CD14-positive monocyte (primary cell): ENCODE results near the gene KIF3A. TPM values are rescaled to one million over a fixed set of nuclear protein-coding genes. Genes with fewer than 3 reads are reported as not detected.
A peak's percentile ranks its signal among the peaks of the same experiment; 100 is the strongest.

Experiments used
- DNase-seq, 3 donors: peaks; one replicate each; pipeline ENCODE4 v3.0.0-alpha.2; 2011 to 2022
- H2AFZ ChIP-seq: 2 replicates; pipeline ENCODE4 v1.6.0; 2012; ENCODE audit warnings: mild to moderate bottlenecking, low read depth, low read length, inconsistent platforms; ENCODE audit not compliant: insufficient read depth, poor library complexity, severe bottlenecking
- H3K27ac ChIP-seq, 2 donors: 1 replicate in 1 of 2; 2 replicates in 1 of 2; pipeline ENCODE4 v1.5.1; 2012 to 2013; ENCODE audit warnings: low read length in 2 of 2, control low read depth in 1 of 2, inconsistent platforms in 1 of 2, low read depth in 1 of 2, mild to moderate bottlenecking in 1 of 2
- H3K27me3 ChIP-seq, 2 donors: one replicate each; pipeline versions ENCODE4 v1.6.0 to v1.6.1; 2011 to 2013; ENCODE audit warnings: low read length in 2 of 2; ENCODE audit not compliant: control insufficient read depth in 2 of 2, insufficient read depth in 2 of 2
- H3K36me3 ChIP-seq, 2 donors: replicated peaks in 1 of 2; 1 replicate in 1 of 2; 2 replicates in 1 of 2; pipeline versions ENCODE4 v1.5.1 to v1.6.1; 2012 to 2013; ENCODE audit warnings: low read length in 2 of 2, control low read depth in 1 of 2, inconsistent platforms in 1 of 2, mild to moderate bottlenecking in 1 of 2; ENCODE audit not compliant: insufficient read depth in 2 of 2, control insufficient read depth in 1 of 2
- H3K4me1 ChIP-seq, 2 donors: 1 replicate in 1 of 2; 2 replicates in 1 of 2; pipeline versions ENCODE4 v1.5.1 to v1.6.1; 2012 to 2013; ENCODE audit warnings: low read length in 2 of 2, control low read depth in 1 of 2, inconsistent platforms in 1 of 2, mild to moderate bottlenecking in 1 of 2, moderate library complexity in 1 of 2; ENCODE audit not compliant: insufficient read depth in 2 of 2, control insufficient read depth in 1 of 2
- H3K4me2 ChIP-seq: replicated peaks from 2 replicates; pipeline ENCODE3; 2012; ENCODE audit warnings: low read length, moderate library complexity, mild to moderate bottlenecking; ENCODE audit not compliant: poor library complexity, severe bottlenecking; ENCODE audit errors: extremely low read depth
- H3K4me3 ChIP-seq, 3 experiments: fragments of 200-600 bp in 1 of 3; sonication (generic) in 1 of 3; replicated peaks in 1 of 3; 1 replicate in 2 of 3; 2 replicates in 1 of 3; pipeline ENCODE4 v1.5.1; 2011 to 2013; ENCODE audit warnings: low read length in 3 of 3, mild to moderate bottlenecking in 3 of 3, control low read depth in 2 of 3, low read depth in 2 of 3, inconsistent platforms in 1 of 3, moderate library complexity in 1 of 3
- H3K79me2 ChIP-seq: 2 replicates; pipeline ENCODE4 v1.6.0; 2012; ENCODE audit warnings: mild to moderate bottlenecking, control low read depth, inconsistent platforms, low read length, moderate library complexity; ENCODE audit not compliant: insufficient read depth
- H3K9ac ChIP-seq: 2 replicates; pipeline ENCODE4 v1.6.0; 2017; ENCODE audit warnings: low read length, mild to moderate bottlenecking; ENCODE audit not compliant: insufficient read depth, poor library complexity, severe bottlenecking
- H3K9me3 ChIP-seq, 2 donors: replicated peaks in 1 of 2; 1 replicate in 1 of 2; 2 replicates in 1 of 2; pipeline versions ENCODE4 v1.5.1 to v1.6.1; 2012 to 2013; ENCODE audit warnings: low read length in 2 of 2, control low read depth in 1 of 2; ENCODE audit not compliant: control insufficient read depth in 1 of 2, insufficient read depth in 1 of 2
- H4K20me1 ChIP-seq: 2 replicates; pipeline ENCODE4 v1.6.0; 2012; ENCODE audit warnings: mild to moderate bottlenecking, low read length, control low read depth, moderate library complexity; ENCODE audit not compliant: insufficient read depth
- H3K27ac Mint-ChIP-seq, 7 donors: one replicate each; pipeline ENCODE4 v1.8.0; 2020; ENCODE audit warnings: mild to moderate bottlenecking in 7 of 7, mixed read lengths in 7 of 7, moderate library complexity in 6 of 7, inconsistent platforms in 2 of 7
- H3K27me3 Mint-ChIP-seq, 3 donors: one replicate each; pipeline ENCODE4 v1.8.0; 2021 to 2022; ENCODE audit warnings: low read depth in 3 of 3, mild to moderate bottlenecking in 3 of 3, mixed read lengths in 3 of 3, moderate library complexity in 3 of 3, inconsistent platforms in 1 of 3
- H3K36me3 Mint-ChIP-seq, 2 donors: one replicate each; pipeline ENCODE4 v1.8.0; 2020; ENCODE audit warnings: mixed read lengths in 2 of 2, inconsistent platforms in 1 of 2, mild to moderate bottlenecking in 1 of 2
- H3K4me1 Mint-ChIP-seq: one replicate; pipeline ENCODE4 v1.8.0; 2020; ENCODE audit warnings: mild to moderate bottlenecking, mixed read lengths
- H3K4me3 Mint-ChIP-seq, 2 donors: one replicate each; pipeline ENCODE4 v1.8.0; 2020; ENCODE audit warnings: mild to moderate bottlenecking in 2 of 2, mixed read lengths in 2 of 2, moderate library complexity in 1 of 2
- H3K9me3 Mint-ChIP-seq, 7 donors: one replicate each; pipeline ENCODE4 v1.8.0; 2020 to 2022; ENCODE audit warnings: mixed read lengths in 7 of 7, mild to moderate bottlenecking in 6 of 7, moderate library complexity in 6 of 7, inconsistent platforms in 2 of 7
- CTCF ChIP-seq: fragments of 200-600 bp; IDR thresholded peaks from one replicate; pipeline ENCODE4 v1.8.0; 2022; ENCODE audit warnings: antibody characterized with exemption, mild to moderate bottlenecking
- WGBS: methylation state at CpG from one replicate; pipeline ENCODE4 v1.1.5; 2013; ENCODE audit warnings: missing lambda C conversion rate; ENCODE audit not compliant: insufficient coverage; 5-methylcytosine and 5-hydroxymethylcytosine counted together
- intact Hi-C, 2 donors: fragments of 100-400 bp; cut with micrococcal nuclease; formaldehyde crosslinking; loops; one replicate each; pipeline versions ENCODE4 v1.15.0 to v1.15.1; 2023
- polyA plus RNA-seq, 3 donors: library from polyadenylated mRNA; depleted of rRNA in 1 of 3; unstranded in 2 of 3; stranded (reverse) in 1 of 3; fragments of 300-500 nt in 2 of 3; fragments of >200 nt in 1 of 3; fragmentation: Illumina TruSeq in 2 of 3; gene quantifications; 1 replicate in 2 of 3; 2 replicates in 1 of 3; pipeline ENCODE4 v1.2.3, GENCODE V29; 2012 to 2021

The KIF3A gene
- polyA plus RNA-seq, 3 donors, result 0.68 to 1.3 (median 1.2) TPM

- Mint-ChIP-seq H3K4me3 (peak overlapping the region in 1 of 2 donors; percentile 85), H3K27ac (no peak overlapping the region), H3K36me3 (peaks cover 2 to 4% of the 10 kb centered on the region in 2 donors), H3K4me1 (peaks cover 10% of the 10 kb centered on the region), H3K27me3 (peaks cover 49 to 58% (median 50%) of the 10 kb centered on the region in 3 donors), H3K9me3 (peaks cover 0 to 13% (median 5%) of the 10 kb centered on the region in 7 donors)
- no peaks in the 10 kb centered on the region for H3K79me2 ChIP-seq
- no peaks in the 10 kb centered on the region for H4K20me1 ChIP-seq
- H3K36me3 ChIP-seq, result no peaks in the 10 kb centered on the region
- DNase-seq, result no peak
- peaks cover 0 to 15% of the 10 kb centered on the region in 2 donors for H3K9me3 ChIP-seq
- H3K4me3 ChIP-seq, result no peak overlapping the region
- no peak overlapping the region for H3K27ac ChIP-seq
- peak overlapping the region; percentile 56 for H3K4me2 ChIP-seq
- H3K27me3 ChIP-seq, result peaks cover 27 to 49% of the 10 kb centered on the region in 2 donors
- H3K4me1 ChIP-seq, result peaks cover 7 to 12% of the 10 kb centered on the region in 2 donors
- H2AFZ ChIP-seq, result peak overlapping the region; percentile 53
- 9% methylated on average over 69 of the region's 92 CpGs for WGBS
- TF ChIP-seq CTCF, result no peak
- intact Hi-C loops, result no loop called here
- H3K9ac ChIP-seq, result no peak overlapping the region
Observed at GRCh38 chr5:132655821-132656773, 81.2 kb downstream of the KIF3A start.

GRCh38 chr5:132653716-132654115 is 83.6 kb downstream of the KIF3A start:
- Histone ChIP-seq H3K4me2 (no peak overlapping the region), H3K9me3 (peaks cover 0 to 15% of the 10 kb centered on the region in 2 donors), H3K27me3 (peaks cover 28 to 49% of the 10 kb centered on the region in 2 donors), H3K9ac (no peak overlapping the region), H3K4me1 (peaks cover 7 to 12% of the 10 kb centered on the region in 2 donors), H3K36me3 (no peaks in the 10 kb centered on the region), H3K79me2 (no peaks in the 10 kb centered on the region), H4K20me1 (no peaks in the 10 kb centered on the region), H3K4me3 (no peak overlapping the region), H2AFZ (no peak overlapping the region), H3K27ac (no peak overlapping the region)
- peaks cover 10% of the 10 kb centered on the region for H3K4me1 Mint-ChIP-seq
- H3K4me3 Mint-ChIP-seq, result peak overlapping the region; percentile 25 to 32
- no peak overlapping the region for H3K27ac Mint-ChIP-seq
- H3K36me3 Mint-ChIP-seq, result peaks cover 2 to 4% of the 10 kb centered on the region in 2 donors
- intact Hi-C loops, result no loop called here
- peaks cover 49 to 59% (median 51%) of the 10 kb centered on the region in 3 donors for H3K27me3 Mint-ChIP-seq
- WGBS, result 45% methylated on average over 3 of the region's 7 CpGs
- TF ChIP-seq CTCF, result no peak
- DNase-seq, result no peak
- H3K9me3 Mint-ChIP-seq, result peaks cover 0 to 11% (median 7%) of the 10 kb centered on the region in 7 donors
